Activated CD8-positive, alpha-beta T cell treated with anti-CD3 and anti-CD28 coated beads for 36 hours (primary cell): ENCODE data around the gene PTGER4. TPM values are rescaled to one million over a fixed set of nuclear protein-coding genes. Genes with fewer than 3 reads are reported as not detected.

Source experiments
- ATAC-seq: fragments of 200-7000 bp; cut with Tn5 transposase; one replicate; pipeline ENCODE4 v1.10.0; 2021; ENCODE audit warnings: mild to moderate bottlenecking, moderate library complexity
- CTCF ChIA-PET: fragments of 350-600 bp; sonication (Branson Sonifier 250); formaldehyde crosslinking; loops from one replicate; lab custom pipeline; 2021; ENCODE audit warnings: antibody characterized with exemption; lab: Charles Lee
- POLR2A ChIA-PET: fragments of 350-600 bp; sonication (Branson Sonifier 250); formaldehyde crosslinking; loops from one replicate; lab custom pipeline; 2021; ENCODE audit warnings: antibody characterized with exemption; lab: Charles Lee
- DNase-seq: peaks from one replicate; pipeline ENCODE4 v3.0.0-alpha.2; 2020
- H3K27ac Mint-ChIP-seq: one replicate; pipeline ENCODE4 v1.8.0; 2021; ENCODE audit warnings: mild to moderate bottlenecking, mixed read lengths
- H3K27me3 Mint-ChIP-seq: one replicate; pipeline ENCODE4 v1.8.0; 2021; ENCODE audit warnings: mixed read lengths
- H3K36me3 Mint-ChIP-seq: one replicate; pipeline ENCODE4 v1.8.0; 2021; ENCODE audit warnings: low read depth, mixed read lengths
- H3K4me1 Mint-ChIP-seq: one replicate; pipeline ENCODE4 v1.8.0; 2021; ENCODE audit warnings: low read depth, mixed read lengths
- H3K4me3 Mint-ChIP-seq: one replicate; pipeline ENCODE4 v1.8.0; 2021; ENCODE audit warnings: mild to moderate bottlenecking, moderate library complexity, mixed read lengths
- H3K9me3 Mint-ChIP-seq: one replicate; pipeline ENCODE4 v1.8.0; 2021; ENCODE audit warnings: mixed read lengths
- CTCF ChIP-seq: fragments of 200-600 bp; IDR thresholded peaks from one replicate; pipeline ENCODE4 v1.8.0; 2022; ENCODE audit warnings: antibody characterized with exemption, mild to moderate bottlenecking
- intact Hi-C: fragments of 100-400 bp; cut with micrococcal nuclease; formaldehyde crosslinking; loops from one replicate; pipeline ENCODE4 v1.10.0; 2022
- total RNA-seq, 2 experiments: library from RNA; stranded (reverse); gene quantifications; one replicate each; pipeline ENCODE4 v1.2.3, GENCODE V29; 2021

The PTGER4 gene
- total RNA-seq, 2 experiments from 2014 or later, result 62.8 to 62.9 TPM

- Mint-ChIP-seq H3K4me3 (no peak overlapping the region), H3K27me3 (no peaks in the 10 kb centered on the region), H3K27ac (no peak overlapping the region), H3K36me3 (peaks cover 31% of the 10 kb centered on the region), H3K4me1 (peaks cover 27% of the 10 kb centered on the region), H3K9me3 (peaks cover 14% of the 10 kb centered on the region)
- DNase-seq, result no peak
- peak; percentile 80 for TF ChIP-seq CTCF
- peak; percentile 77 for ATAC-seq
- CTCF ChIA-PET, result interaction anchor here (0.9 to 3.7 kb wide), 9 partner anchors 11 to 1022 kb away, joined by 3 to 17 read pairs (median 3); no protein-coding TSS in a partner anchor
- intact Hi-C loops, result loop anchor here (2.0 to 10.0 kb wide), 5 partner anchors 49 to 1151 kb away; no protein-coding TSS in a partner anchor
- POLR2A ChIA-PET, result interaction anchor here (0.7 kb wide), 1 partner anchor 45 kb away, joined by 3 read pairs; no protein-coding TSS in a partner anchor
Observed at GRCh38 chr5:40736103-40736875, 56.6 kb downstream of the PTGER4 start.

GRCh38 chr5:40738502-40738901, 58.8 kb downstream of the PTGER4 start:
- no peak for TF ChIP-seq CTCF
- no peak overlapping the region for H3K4me3 Mint-ChIP-seq
- H3K27me3 Mint-ChIP-seq, result no peaks in the 10 kb centered on the region
- peaks cover 46% of the 10 kb centered on the region for H3K36me3 Mint-ChIP-seq
- peaks cover 29% of the 10 kb centered on the region for H3K4me1 Mint-ChIP-seq
- H3K27ac Mint-ChIP-seq, result no peak overlapping the region
- DNase-seq (no peak), ATAC-seq (no peak)
- ChIA-PET POLR2A (no interaction called here), CTCF (interaction anchor here (1.4 to 1.6 kb wide), 3 partner anchors 9 to 790 kb away, joined by 4 to 10 read pairs (median 4); no protein-coding TSS in a partner anchor)
- intact Hi-C loops, result loop anchor here (5.0 to 10.0 kb wide), 4 partner anchors 51 to 1154 kb away; no protein-coding TSS in a partner anchor
- peaks cover 16% of the 10 kb centered on the region for H3K9me3 Mint-ChIP-seq

Other genes starting within 250 kb of the PTGER4 start
- 10 to 100 TPM; 21.4 to 21.5 TPM for gene TTC33, start 76.0 kb downstream of the PTGER4 start, total RNA-seq
- 10 to 100 TPM; 33.8 to 35.2 TPM for gene PRKAA1, start 118.5 kb downstream of the PTGER4 start, total RNA-seq
- 1,000 to 10,000 TPM; 1,914 to 1,950 TPM for gene RPL37, start 155.3 kb downstream of the PTGER4 start, total RNA-seq
- 1 to 10 TPM; 1.2 to 1.4 TPM for gene CARD6, start 161.5 kb downstream of the PTGER4 start, total RNA-seq
- gene C7, start 229.6 kb downstream of the PTGER4 start, total RNA-seq, result not detected